KBM-7 (cell line): ENCODE measurements around the gene LAMTOR2.

Experiments used
- DNase-seq: peaks from one replicate; pipeline ENCODE4 v3.0.0-alpha.2; 2015
- in situ Hi-C: fragments of 300-500 bp; cut with MboI; formaldehyde crosslinking; loops from 2 replicates; pipeline ENCODE4 v1.14.3; 2020; ENCODE audit warnings: low sequenced_read_pairs, low pct_unique_long_range_greater_than_20kb, mixed read lengths

The LAMTOR2 gene

GRCh38 chr1:156073110-156073687 is 18.6 kb downstream of the LAMTOR2 start:
- DNase-seq = no peak
- in situ Hi-C loops = no loop called here

DNA sequence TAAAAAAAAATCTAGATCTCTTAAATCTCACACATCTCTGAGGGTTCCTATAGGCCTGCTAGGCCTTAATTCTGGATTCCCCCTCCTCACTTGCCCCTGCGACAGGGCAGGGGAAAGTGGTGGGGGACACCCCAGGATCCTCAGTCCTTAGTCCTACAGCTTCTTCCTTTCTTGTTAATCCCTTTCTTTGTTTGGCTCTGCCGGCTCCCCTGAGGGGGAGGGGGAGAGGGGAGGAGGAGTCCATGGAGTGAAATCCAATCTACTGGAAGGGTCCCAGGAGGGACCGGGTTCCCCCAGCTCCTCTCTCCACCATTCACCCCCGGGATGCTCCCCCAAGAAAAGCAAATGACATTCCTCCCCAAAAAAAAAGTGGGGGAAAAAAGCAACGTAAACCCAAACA is 19.2 kb downstream of the LAMTOR2 start:
- in situ Hi-C loops = no loop called here
- no peak for DNase-seq

- in situ Hi-C loops = no loop called here
- DNase-seq = no peak
Measured at GRCh38 chr1:156074661-156075060, 20.1 kb downstream of the LAMTOR2 start.

GRCh38 chr1:156075162-156075561 is 20.6 kb downstream of the LAMTOR2 start:
- in situ Hi-C loops = no loop called here
- DNase-seq = no peak

GRCh38 chr1:156075775-156076204 is 21.2 kb downstream of the LAMTOR2 start:
- DNase-seq = no peak
- in situ Hi-C loops = no loop called here

DNA sequence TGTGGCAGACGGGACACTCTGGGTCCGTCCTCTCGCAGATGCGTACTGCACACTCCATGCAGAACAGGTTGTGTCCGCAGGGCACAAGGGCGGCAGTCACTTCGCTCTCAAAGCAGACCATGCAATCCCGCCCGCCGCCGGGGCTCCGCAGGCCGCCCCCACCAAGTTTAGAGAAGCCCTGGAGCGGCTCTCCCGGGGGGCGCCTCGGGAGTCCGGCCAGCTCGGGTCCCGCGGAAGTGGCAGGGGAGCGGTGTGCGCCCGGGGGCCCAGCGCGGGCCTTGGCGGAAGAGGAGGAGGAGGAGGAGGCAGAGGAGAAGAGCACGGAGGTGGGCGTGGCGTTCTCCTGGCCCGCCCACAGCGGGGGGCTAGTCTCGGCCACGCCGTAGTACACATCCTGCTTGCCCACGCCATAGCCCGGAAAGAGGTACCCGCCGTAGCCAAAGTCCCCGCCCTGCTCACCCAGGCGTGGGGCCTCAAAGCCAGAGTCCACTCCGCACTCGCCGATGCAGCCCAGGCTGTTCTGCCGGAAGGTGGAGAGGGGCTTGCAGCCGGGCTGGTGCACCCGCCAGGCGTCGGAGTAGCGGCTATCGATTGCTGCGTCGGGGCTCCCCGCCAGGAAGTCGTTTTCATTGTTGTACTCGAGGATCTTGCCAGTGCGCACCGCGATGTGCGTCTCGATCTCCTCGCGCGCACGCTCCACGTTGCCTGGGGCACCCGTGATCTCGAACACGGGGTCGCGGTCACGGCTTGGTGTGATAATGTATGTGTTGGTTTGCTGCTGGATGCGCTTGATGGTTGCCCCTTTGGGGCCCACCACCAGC is 22.2 kb downstream of the LAMTOR2 start:
- DNase-seq = no peak
- in situ Hi-C loops = no loop called here

DNA sequence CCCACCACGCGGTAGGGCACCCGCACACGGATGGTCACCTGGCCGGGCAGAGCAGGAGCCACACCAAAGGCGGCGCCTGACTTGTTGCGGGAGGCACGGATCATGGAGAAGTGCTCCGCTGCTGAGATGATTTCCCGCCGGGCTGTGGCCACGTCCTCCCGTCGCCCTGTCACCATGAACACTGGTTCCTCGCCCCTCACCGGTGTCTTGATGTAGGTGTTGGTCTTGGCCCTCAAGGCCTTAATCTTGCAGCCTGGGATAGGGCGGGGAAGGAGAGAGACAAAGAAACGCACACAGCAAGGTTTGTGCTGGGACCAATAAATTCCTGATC is 22.8 kb downstream of the LAMTOR2 start:
- DNase-seq = no peak
- in situ Hi-C loops = no loop called here

DNA sequence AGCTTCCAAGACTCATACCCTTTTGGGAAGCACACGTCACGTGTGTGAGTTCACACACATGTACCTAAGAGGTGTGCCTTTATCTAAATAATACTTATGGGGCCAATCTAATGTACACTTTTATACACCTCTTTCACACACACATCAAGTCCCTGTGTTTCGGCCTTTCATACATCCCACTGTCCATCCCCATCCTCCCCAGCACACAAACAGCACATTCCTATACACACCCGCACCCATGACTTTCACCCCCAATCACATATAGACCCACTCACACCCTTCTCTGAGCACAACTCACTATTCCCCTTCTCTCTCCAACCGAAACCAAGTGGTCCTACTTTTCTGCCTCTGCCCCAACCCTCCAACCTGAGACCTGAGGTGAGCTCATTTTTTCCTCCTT is 24.1 kb downstream of the LAMTOR2 start:
- DNase-seq = no peak
- in situ Hi-C loops = no loop called here

DNA sequence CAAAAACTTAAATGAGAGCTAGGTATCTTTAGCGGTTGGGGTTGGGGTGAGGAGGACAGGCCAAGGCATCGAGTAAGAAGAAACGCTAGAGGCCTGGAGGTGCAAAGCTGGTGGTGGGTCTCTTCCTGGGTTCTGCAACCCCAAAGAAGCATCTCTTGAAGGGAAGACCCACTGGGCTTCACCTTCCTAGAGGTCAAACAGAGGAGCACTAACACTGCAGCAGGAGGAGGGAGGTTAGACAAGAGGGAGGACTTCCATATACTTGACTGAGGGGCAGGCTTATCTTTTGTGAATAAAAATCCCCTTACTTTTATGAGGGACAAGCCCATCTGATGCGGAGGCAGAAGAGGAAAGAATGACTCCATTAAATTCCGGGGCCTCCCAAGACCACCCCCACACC is 25.2 kb downstream of the LAMTOR2 start:
- DNase-seq = no peak
- in situ Hi-C loops = no loop called here

GRCh38 chr1:156080241-156080862 is 25.8 kb downstream of the LAMTOR2 start:
- no peak for DNase-seq
- in situ Hi-C loops = no loop called here

- no peak for DNase-seq
- in situ Hi-C loops = no loop called here
Measured at GRCh38 chr1:156080863-156081179, 26.2 kb downstream of the LAMTOR2 start.

- in situ Hi-C loops = no loop called here
- no peak for DNase-seq
Measured at GRCh38 chr1:156081180-156081916, 26.8 kb downstream of the LAMTOR2 start.

GRCh38 chr1:156081917-156082308 is 27.3 kb downstream of the LAMTOR2 start:
- no peak for DNase-seq
- in situ Hi-C loops = no loop called here

GRCh38 chr1:156082309-156083091 is 27.9 kb downstream of the LAMTOR2 start, which contains the start of gene MEX3A:
Gene MEX3A, minus strand, starts transcription at chr1:156082465. Its CDS starts 467 bp downstream, at chr1:156081998.
- in situ Hi-C loops = no loop called here
- DNase-seq = peak; percentile 82

DNA sequence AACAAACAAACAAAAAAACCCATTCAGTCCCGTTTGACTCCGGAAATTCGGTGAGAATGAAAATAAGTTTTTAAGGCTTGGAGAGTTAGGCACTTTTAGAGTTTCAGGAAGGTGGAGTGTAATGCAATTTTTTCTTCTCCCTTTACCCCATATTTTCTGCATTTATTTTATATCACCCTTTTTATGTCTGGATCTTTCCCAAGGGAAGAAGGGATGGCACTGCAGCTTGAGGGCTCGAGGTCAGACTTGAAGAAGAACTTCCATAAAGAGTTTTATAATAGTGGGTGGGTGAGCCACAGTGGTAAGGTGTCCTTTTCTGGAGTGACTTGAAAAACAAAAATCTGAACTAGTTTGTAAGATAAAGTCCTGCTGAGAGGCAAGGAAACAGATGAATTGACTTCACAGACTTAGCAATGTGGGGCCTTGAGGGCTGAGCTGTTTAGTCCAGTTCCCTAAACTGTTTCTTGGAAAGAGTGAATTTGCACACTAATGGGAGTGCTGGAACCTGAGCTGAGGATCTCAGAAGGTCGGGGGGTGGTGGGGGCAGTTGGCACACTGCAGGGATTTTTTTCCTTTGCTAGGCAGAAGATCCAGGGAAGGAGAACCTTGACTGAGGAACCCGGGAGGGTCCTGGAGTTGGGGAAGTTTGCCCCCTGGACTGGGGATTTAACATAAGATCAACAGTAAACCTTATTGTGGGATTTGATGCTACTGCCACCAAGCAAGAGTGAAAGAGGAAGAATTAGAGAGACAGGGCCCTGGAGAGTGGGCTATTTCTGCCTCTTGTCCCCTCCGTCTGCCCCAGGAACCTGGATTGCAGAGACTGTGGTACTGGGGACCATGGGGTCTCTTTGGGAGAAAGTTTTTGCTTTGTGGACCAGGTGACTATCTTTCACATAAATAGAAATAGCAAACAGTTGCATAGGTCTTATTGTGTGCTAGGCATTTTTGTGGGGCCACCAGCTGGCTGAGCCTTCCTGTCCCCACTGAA is 29.5 kb downstream of the LAMTOR2 start:
- in situ Hi-C loops = no loop called here
- peak; percentile 57 for DNase-seq

GRCh38 chr1:156086256-156086662 is 31.7 kb downstream of the LAMTOR2 start:
- in situ Hi-C loops = no loop called here
- DNase-seq = no peak

DNA sequence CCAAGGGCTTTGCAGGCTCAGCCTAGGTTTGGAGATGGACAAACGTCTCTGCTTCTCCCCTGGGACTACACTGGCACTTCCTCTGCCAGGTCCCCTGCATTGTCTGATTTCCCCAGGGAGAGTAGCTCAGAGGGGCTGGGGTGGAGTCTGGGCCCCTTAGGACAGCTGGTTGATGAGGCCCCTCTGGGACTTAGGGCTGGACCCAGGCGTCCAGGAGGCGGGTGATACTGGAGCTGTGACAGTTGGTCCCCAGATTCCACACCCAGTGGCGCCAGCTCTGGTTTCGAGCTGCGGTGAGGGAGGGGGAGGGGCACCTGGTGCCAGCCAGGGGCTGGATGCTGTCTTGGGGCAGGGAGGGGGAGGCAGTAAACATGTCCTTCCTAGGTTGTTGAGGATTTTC is 35.1 kb downstream of the LAMTOR2 start:
- in situ Hi-C loops = loop anchor here (5.0 kb wide), 1 partner anchor 38 kb away; no protein-coding TSS in a partner anchor
- no peak for DNase-seq
